ENCODE data around the gene TMEM115. TPM values are rescaled to one million over a fixed set of nuclear protein-coding genes. Genes with fewer than 3 reads are reported as not detected.

TMEM115 gene
- total RNA-seq, 2 experiments from 2014 or later = 15.2 to 16.8 TPM

- Mint-ChIP-seq H3K27ac (peak overlapping the region; percentile 91), H3K4me1 (ENCODE audit: low read depth) (peaks cover 44% of the 10 kb centered on the region), H3K9me3 (no peaks in the 10 kb centered on the region), H3K4me3 (peak overlapping the region; percentile 88), H3K36me3 (ENCODE audit: low read depth) (peaks cover 65% of the 10 kb centered on the region), H3K27me3 (no peaks in the 10 kb centered on the region)
- ChIA-PET CTCF (interaction anchor here (0.6 to 6.1 kb wide), 15 partner anchors 9 to 274 kb away, joined by 3 to 40 read pairs (median 6); partner anchors contain the start of genes CISH, CYB561D2, HYAL2 and HYAL3), POLR2A (interaction anchor here (0.6 to 12.3 kb wide), 23 partner anchors 8 to 1054 kb away, joined by 3 to 137 read pairs (median 5); partner anchors contain the start of genes C3orf18, CISH, CYB561D2 and HEMK1)
- ATAC-seq (peak; percentile 79), DNase-seq (peak; percentile 100)
- intact Hi-C loops (cut with micrococcal nuclease) = no loop called here
- TF ChIP-seq CTCF (IDR thresholded peaks at IDR 0.05) = no peak
These were observed 22.0 kb downstream of the TMEM115 start for GRCh38 chr3:50337175-50337861.

GRCh38 chr3:50336452-50337174, 22.7 kb downstream of the TMEM115 start:
- Mint-ChIP-seq H3K27me3 (no peaks in the 10 kb centered on the region), H3K4me1 (ENCODE audit: low read depth) (peaks cover 44% of the 10 kb centered on the region), H3K4me3 (peak overlapping the region; percentile 88), H3K27ac (peak overlapping the region; percentile 91), H3K9me3 (no peaks in the 10 kb centered on the region), H3K36me3 (ENCODE audit: low read depth) (peaks cover 72% of the 10 kb centered on the region)
- DNase-seq = peak; percentile 78
- POLR2A ChIA-PET = interaction anchor here (0.6 to 12.3 kb wide), 22 partner anchors 8 to 1055 kb away, joined by 3 to 137 read pairs (median 6); partner anchors contain the start of genes C3orf18, CISH, CYB561D2 and GNAI2
- CTCF ChIA-PET = interaction anchor here (0.9 to 6.1 kb wide), 15 partner anchors 9 to 275 kb away, joined by 3 to 40 read pairs (median 4); partner anchors contain the start of genes CISH, CYB561D2, HYAL2 and HYAL3
- ATAC-seq = peak; percentile 21
- TF ChIP-seq CTCF (IDR thresholded peaks at IDR 0.05) = no peak
- intact Hi-C loops (cut with micrococcal nuclease) = no loop called here

- peak overlapping the region; percentile 88 for H3K4me3 Mint-ChIP-seq
These were observed 24.8 kb downstream of the TMEM115 start for GRCh38 chr3:50334339-50335075.

More at GRCh38 chr3:50334339-50335075, 24.8 kb downstream of the TMEM115 start:
- ChIA-PET POLR2A (interaction anchor here (0.6 to 12.3 kb wide), 5 partner anchors 14 to 67 kb away, joined by 3 to 137 read pairs (median 4); partner anchors contain the start of genes CYB561D2, HYAL2, HYAL3 and NAA80), CTCF (interaction anchor here (1.4 to 6.1 kb wide), 3 partner anchors 11 to 109 kb away, joined by 3 to 40 read pairs (median 8); partner anchors contain the start of gene HYAL2)
- no peak for ATAC-seq
- Mint-ChIP-seq H3K36me3 (ENCODE audit: low read depth) (peaks cover 80% of the 10 kb centered on the region), H3K27ac (peak overlapping the region; percentile 91), H3K27me3 (no peaks in the 10 kb centered on the region), H3K9me3 (no peaks in the 10 kb centered on the region), H3K4me1 (ENCODE audit: low read depth) (peaks cover 36% of the 10 kb centered on the region)
- intact Hi-C loops (cut with micrococcal nuclease) = no loop called here
- TF ChIP-seq CTCF (IDR thresholded peaks at IDR 0.05) = no peak
- no peak for DNase-seq

Measured in activated CD8-positive, alpha-beta T cell treated with anti-CD3 and anti-CD28 coated beads for 36 hours (primary cell).